Adipose tissue (tissue), 3 donors: Measurements from ENCODE around the gene PPP2R5C. TPM values are rescaled to one million over a fixed set of nuclear protein-coding genes. Genes with fewer than 3 reads are reported as not detected.

Source experiments
- H3K27ac ChIP-seq: one replicate; pipeline ENCODE4 v1.5.1; 2013; ENCODE audit warnings: low read depth, low read length
- WGBS, 3 donors: extraction: QIAGEN DNeasy Blood & Tissue Kit; methylation state at CpG; one replicate each; pipeline ENCODE4 v1.1.7; 2013; 5-methylcytosine and 5-hydroxymethylcytosine counted together
- polyA plus RNA-seq, 3 donors: library from polyadenylated mRNA; stranded (reverse); fragments of 200-250 nt; gene quantifications; one replicate each; pipeline ENCODE4 v1.2.3, GENCODE V29; 2013
- donor health status: healthy with polysubstance abuse.
- donor health status: Bipolar disorder and iron deficiency.
- donor health status: healthy.

PPP2R5C gene
- polyA plus RNA-seq, 3 donors = 30.6 to 84.0 (median 46.8) TPM

GRCh38 chr14:101845496-101845895 lies 84.0 kb downstream of the PPP2R5C start:
- WGBS, 3 donors = 73 to 89% (median 84%) methylated on average over 2 of the region's 2 CpGs
- H3K27ac ChIP-seq = no peak overlapping the region

DNA sequence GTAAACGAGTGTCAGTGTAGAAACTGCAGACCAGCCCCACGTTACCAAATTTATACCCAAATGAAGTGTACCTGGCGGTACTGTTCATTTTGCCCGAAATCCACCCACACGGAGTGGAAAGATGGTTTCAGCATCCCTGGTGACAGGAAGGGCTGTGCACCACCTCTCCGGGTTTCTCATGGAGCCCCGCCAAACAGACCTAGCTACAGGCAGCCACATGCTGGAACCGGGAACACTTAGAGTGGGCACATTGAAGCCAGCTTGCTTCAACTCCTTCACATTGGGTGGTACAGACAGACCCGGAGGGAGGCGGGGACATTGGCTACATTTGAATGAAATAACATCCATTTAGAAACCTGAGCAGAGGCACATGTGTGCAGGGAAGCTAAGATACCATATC lies 84.4 kb downstream of the PPP2R5C start:
- H3K27ac ChIP-seq = no peak overlapping the region
- WGBS, 3 donors = 87 to 91% (median 89%) methylated on average over 10 of the region's 10 CpGs

DNA sequence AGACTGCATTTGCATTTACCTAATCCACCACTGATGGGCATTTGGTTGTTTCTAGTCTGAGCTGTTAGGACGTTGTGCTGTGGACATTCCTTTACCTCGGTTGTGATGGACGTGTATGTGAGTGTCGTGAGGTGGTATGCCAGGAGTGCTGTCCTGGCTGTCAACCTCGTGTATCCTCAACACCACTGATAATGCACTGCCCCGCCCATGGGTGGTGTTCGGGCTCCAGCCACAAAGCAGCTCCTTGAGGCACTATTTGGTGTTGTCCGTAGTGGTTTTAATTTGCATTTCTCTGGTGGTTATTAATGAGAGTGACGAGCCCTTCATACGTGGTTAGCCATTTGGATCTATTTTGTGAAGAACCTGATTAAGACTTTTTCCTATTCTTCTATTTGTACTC lies 87.6 kb downstream of the PPP2R5C start:
- WGBS, 3 donors = 75 to 79% (median 79%) methylated on average over 10 of the region's 10 CpGs
- no peak overlapping the region for H3K27ac ChIP-seq

GRCh38 chr14:101849640-101850039 lies 88.1 kb downstream of the PPP2R5C start:
- no peak overlapping the region for H3K27ac ChIP-seq
- WGBS, 3 donors = 49 to 65% (median 54%) methylated on average over 3 of the region's 3 CpGs

- H3K27ac ChIP-seq = no peak overlapping the region
- WGBS, 3 donors = 83 to 87% (median 84%) methylated on average over 3 of the region's 3 CpGs
Observed at GRCh38 chr14:101851183-101851582, 89.7 kb downstream of the PPP2R5C start.

DNA sequence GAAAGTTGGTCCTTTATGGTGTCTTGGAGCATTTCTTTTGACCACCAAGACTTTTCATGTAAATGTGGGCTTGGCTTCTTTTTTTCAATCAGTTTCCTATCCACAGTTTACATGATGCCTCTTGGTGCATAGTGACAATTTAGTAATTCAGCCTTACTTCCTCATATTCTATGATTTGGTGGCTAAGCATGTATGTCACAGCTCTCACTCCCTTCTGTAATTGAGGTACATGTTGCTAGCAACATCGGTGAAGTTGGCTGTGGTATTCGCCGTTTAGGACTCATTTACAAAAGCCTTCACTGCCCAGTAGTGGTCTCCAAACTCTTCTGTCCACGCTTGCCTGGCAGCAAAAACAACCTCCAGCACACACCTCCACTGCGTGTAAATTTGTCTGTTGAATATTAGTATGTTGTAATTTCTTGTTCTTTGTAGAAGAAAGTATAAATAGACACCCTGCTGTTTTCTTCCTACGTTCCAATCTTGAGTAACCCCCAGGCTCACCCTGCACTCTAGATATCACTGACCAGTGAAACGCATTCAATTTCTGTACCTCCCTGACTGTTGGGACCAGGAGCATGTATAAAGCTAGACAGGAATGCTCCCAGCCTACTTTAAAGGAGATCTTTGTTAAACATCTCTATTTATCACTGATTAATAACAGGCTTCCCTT lies 90.4 kb downstream of the PPP2R5C start:
- WGBS, 3 donors = 54 to 72% (median 62%) methylated on average over 7 of the region's 7 CpGs

GRCh38 chr14:101852785-101853184 lies 91.3 kb downstream of the PPP2R5C start:
- H3K27ac ChIP-seq = no peak overlapping the region
- 96 to 99% (median 98%) methylated on average over 5 of the region's 5 CpGs for WGBS, 3 donors

More for the DNA sequence above, 90.4 kb downstream of the PPP2R5C start:
- H3K27ac ChIP-seq = no peak overlapping the region

- WGBS, 3 donors = 80 to 85% (median 83%) methylated on average over 15 of the region's 15 CpGs
Observed at GRCh38 chr14:101853455-101854018, 92.0 kb downstream of the PPP2R5C start.

GRCh38 chr14:101854366-101854765 lies 92.9 kb downstream of the PPP2R5C start:
- no peak overlapping the region for H3K27ac ChIP-seq
- 33 to 74% (median 34%) methylated on average over 5 of the region's 5 CpGs for WGBS, 3 donors

More at GRCh38 chr14:101853455-101854018, 92.0 kb downstream of the PPP2R5C start:
- H3K27ac ChIP-seq = no peak overlapping the region

- 71 to 76% (median 71%) methylated on average over 5 of the region's 5 CpGs for WGBS, 3 donors
- no peak overlapping the region for H3K27ac ChIP-seq
Observed at GRCh38 chr14:101855958-101856357, 94.4 kb downstream of the PPP2R5C start.

DNA sequence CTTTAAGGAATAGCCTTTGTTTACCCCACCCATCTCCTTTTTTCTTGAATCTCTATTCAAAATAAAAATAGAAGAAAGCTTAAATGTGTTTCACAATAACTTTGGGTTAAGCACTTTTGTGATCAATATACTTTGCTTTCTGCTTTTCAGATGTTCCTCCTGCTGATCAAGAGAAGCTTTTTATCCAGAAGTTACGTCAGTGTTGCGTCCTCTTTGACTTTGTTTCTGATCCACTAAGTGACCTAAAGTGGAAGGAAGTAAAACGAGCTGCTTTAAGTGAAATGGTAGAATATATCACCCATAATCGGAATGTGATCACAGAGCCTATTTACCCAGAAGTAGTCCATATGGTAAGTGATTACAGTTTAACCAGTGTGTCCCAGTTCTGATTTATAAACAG lies 95.0 kb downstream of the PPP2R5C start:
- no peak overlapping the region for H3K27ac ChIP-seq
- 44 to 59% (median 55%) methylated on average over 4 of the region's 4 CpGs for WGBS, 3 donors

GRCh38 chr14:101857226-101857625 lies 95.7 kb downstream of the PPP2R5C start:
- 96 to 100% (median 100%) methylated on average over 1 of the region's 1 CpG for WGBS, 3 donors
- no peak overlapping the region for H3K27ac ChIP-seq

- 83 to 92% (median 84%) methylated on average over 17 of the region's 17 CpGs for WGBS, 3 donors
- H3K27ac ChIP-seq = no peak overlapping the region
Observed at GRCh38 chr14:101858791-101859537, 97.5 kb downstream of the PPP2R5C start.

DNA sequence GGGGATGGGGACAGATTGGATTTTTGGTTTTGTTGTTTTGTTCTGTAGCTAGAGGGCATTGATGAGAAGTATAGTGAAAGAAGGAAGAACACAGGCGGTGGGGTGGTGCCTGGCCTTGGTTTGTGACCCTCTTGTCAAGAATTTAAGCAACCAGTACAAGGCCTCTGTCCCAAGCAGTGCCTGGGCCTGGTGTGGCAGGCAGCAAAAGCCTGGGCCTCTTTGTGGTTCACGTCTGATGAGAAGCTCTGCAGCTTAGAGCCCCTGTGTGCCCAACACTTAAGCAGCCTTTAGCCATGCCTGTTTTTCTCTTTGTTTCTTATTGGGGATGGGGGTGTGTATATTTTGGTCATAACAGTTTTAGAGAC lies 98.0 kb downstream of the PPP2R5C start:
- H3K27ac ChIP-seq = no peak overlapping the region

DNA sequence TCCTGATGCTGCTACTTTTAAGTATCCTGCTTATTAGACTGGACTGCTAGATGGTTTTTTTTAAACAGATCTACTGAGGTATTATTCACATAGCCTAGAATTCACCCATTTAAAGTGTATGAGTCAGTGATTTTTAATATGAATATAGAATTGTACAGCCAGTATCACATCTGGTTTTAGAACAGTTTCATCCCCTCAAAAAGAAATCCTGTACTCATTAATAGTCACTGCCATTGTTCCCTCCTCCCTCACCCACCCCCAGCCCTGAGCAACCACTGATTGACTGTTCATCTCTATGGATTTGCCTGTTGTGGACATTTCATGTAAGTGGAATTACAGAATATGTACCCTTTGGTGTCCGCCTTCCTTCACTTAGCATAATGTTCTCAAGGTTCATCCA lies 98.4 kb downstream of the PPP2R5C start:
- H3K27ac ChIP-seq = no peak overlapping the region
- WGBS, 3 donors = 93 to 100% (median 96%) methylated on average over 1 of the region's 1 CpG

More for the DNA sequence above, 98.0 kb downstream of the PPP2R5C start:
- 87 to 92% (median 91%) methylated on average over 2 of the region's 2 CpGs for WGBS, 3 donors

GRCh38 chr14:101861464-101861863 lies 100.0 kb downstream of the PPP2R5C start:
- WGBS, 3 donors = 73 to 86% (median 81%) methylated on average over 6 of the region's 6 CpGs
- H3K27ac ChIP-seq = no peak overlapping the region

- WGBS, 3 donors = 81 to 92% (median 82%) methylated on average over 4 of the region's 4 CpGs
- H3K27ac ChIP-seq = no peak overlapping the region
Observed at GRCh38 chr14:101862177-101862576, 100.7 kb downstream of the PPP2R5C start.

DNA sequence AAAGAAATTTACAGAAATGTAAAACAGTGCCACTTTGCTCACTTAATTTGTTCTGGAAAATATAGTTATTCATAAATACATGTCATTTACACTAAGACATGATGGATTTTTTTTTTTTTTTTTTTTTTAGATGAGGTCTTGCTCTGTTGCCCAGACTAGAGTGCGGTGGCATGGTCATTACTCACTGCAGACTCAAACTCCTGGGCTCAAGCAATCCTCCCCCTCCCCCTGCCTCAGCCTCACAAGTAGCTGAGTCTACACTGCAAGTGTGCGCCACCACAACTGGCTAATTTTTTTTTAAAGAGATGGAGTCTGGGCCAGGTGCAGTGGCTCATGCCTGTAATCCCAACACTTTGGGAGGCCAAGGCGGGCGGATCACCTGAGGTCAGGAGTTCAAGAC lies 101.2 kb downstream of the PPP2R5C start:
- no peak overlapping the region for H3K27ac ChIP-seq
- WGBS, 3 donors = 81 to 93% (median 90%) methylated on average over 4 of the region's 4 CpGs

- 95 to 96% (median 96%) methylated on average over 9 of the region's 9 CpGs for WGBS, 3 donors
- no peak overlapping the region for H3K27ac ChIP-seq
Observed at GRCh38 chr14:101865288-101865687, 103.8 kb downstream of the PPP2R5C start.
